Nephron (organoid): ENCODE data around the gene TRIM8.

ENCODE experiments used
- H3K27ac Mint-ChIP-seq, 3 experiments: 2 replicates each; pipeline ENCODE4 v1.8.0; 2020; ENCODE audit warnings: mixed read lengths in 3 of 3, mild to moderate bottlenecking in 2 of 3, moderate library complexity in 1 of 3
- H3K27me3 Mint-ChIP-seq: 2 replicates; pipeline ENCODE4 v1.8.0; 2021; ENCODE audit warnings: low read depth, mild to moderate bottlenecking, moderate library complexity, mixed read lengths
- H3K36me3 Mint-ChIP-seq: 2 replicates; pipeline ENCODE4 v1.8.0; 2020; ENCODE audit warnings: low read depth, mixed read lengths
- H3K4me1 Mint-ChIP-seq: 2 replicates; pipeline ENCODE4 v1.8.0; 2020; ENCODE audit warnings: mixed read lengths
- H3K4me3 Mint-ChIP-seq, 3 experiments: 2 replicates each; pipeline ENCODE4 v1.8.0; 2020; ENCODE audit warnings: mild to moderate bottlenecking in 3 of 3, mixed read lengths in 3 of 3, moderate library complexity in 2 of 3
- H3K9me3 Mint-ChIP-seq: 2 replicates; pipeline ENCODE4 v1.8.0; 2020; ENCODE audit warnings: mixed read lengths
- TF ChIP-seq, protein P1 (sequence below), 3 experiments: fragments of 200-600 bp; sonication (generic); IDR thresholded peaks; one replicate each; pipeline ENCODE4 v1.5.0; 2021; ENCODE audit warnings: antibody characterized with exemption in 3 of 3; ENCODE audit not compliant: unreplicated experiment in 3 of 3

Gene TRIM8

DNA sequence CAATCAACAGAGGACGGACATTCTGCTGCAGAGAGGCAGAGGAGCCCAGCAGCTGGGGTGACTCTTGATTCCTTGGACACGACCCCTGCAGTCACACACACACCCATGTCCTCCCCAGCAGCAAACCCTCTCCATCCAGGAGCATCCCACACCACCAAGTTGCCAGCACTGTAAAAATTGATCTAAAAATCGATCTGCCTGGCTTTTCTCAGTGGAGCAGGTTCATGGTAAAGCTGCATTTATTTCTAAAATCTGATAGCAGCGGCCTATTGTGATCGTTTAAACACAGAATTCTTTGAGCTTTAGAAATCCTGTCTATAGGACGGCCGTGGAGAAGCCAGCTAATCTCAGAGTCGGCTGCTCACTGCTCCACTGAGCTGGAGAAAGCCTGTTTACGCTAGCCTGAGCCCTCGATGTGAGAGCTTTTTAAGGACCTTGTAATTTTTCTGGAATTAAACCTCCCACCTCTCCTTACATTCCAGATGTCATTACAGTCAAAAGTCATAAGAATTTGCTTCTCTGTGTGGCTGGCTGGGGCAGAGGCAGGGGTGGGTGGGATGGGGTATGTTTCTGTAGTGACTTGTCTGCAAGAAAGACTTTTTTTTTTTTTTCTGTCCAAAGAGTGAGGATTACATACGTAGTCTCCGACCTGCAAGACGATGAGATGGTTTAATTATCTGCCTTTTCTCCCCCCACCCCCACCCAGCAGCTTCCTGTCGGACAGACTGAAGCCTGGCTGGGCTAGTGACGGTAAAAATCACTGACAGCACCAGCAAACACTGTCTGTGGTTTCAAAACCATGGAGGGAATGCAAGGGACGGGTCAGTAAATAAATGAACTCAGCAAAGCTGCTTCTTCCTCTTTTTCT, 31.6 kb downstream of the TRIM8 start:
- TF ChIP-seq, protein P1, sequence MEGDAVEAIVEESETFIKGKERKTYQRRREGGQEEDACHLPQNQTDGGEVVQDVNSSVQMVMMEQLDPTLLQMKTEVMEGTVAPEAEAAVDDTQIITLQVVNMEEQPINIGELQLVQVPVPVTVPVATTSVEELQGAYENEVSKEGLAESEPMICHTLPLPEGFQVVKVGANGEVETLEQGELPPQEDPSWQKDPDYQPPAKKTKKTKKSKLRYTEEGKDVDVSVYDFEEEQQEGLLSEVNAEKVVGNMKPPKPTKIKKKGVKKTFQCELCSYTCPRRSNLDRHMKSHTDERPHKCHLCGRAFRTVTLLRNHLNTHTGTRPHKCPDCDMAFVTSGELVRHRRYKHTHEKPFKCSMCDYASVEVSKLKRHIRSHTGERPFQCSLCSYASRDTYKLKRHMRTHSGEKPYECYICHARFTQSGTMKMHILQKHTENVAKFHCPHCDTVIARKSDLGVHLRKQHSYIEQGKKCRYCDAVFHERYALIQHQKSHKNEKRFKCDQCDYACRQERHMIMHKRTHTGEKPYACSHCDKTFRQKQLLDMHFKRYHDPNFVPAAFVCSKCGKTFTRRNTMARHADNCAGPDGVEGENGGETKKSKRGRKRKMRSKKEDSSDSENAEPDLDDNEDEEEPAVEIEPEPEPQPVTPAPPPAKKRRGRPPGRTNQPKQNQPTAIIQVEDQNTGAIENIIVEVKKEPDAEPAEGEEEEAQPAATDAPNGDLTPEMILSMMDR (IDR thresholded peaks at IDR 0.05; ENCODE audit: unreplicated experiment in 3 of 3), result no peak
- Mint-ChIP-seq H3K27me3 (no peaks in the 10 kb centered on the region), H3K36me3 (peaks cover 6% of the 10 kb centered on the region), H3K4me1 (peaks cover 84% of the 10 kb centered on the region), H3K27ac (peak overlapping the region; percentile 97 to 98 (median 98)), H3K9me3 (no peaks in the 10 kb centered on the region), H3K4me3 (peak overlapping the region; percentile 63 to 80 (median 76))

DNA sequence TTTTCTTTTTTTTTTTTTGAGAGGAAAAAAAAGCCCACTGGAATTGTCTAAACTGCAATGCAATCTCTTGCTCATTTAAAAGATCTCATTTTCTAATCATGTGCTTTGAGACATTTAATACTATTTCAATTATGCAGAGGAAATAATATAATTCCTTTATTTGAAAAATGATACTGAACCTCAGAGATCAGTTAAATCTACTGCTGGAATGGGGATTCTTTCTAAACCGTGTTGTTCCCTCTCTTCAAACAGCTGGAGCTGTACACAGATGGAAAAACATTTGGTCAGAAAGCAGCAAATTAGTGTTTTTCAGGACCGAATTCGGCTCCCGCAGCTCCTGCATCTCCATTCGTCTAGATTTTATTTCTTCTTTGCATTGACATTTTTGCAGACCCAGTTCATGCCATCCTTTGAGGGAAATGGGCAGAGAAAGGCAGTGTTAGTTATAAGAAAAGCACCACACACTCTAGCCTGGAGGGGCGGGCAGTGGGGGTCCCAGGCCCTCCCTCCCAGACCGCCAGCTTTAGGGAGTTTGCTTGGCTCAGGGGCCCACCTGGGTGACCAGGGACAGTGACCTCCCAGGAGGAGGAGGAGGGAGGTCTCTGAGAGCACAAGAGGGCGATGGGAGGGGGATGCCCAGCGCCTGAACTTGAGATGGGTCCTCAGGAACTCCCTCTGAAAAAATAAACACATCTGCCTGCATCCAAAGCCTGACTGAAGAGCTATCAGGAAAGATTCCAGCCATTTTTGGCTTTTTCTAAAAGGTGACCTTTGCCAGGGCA, 32.4 kb downstream of the TRIM8 start:
- Mint-ChIP-seq H3K27me3 (no peaks in the 10 kb centered on the region), H3K4me3 (peak overlapping the region; percentile 32 to 76 (median 37)), H3K4me1 (peaks cover 84% of the 10 kb centered on the region), H3K9me3 (no peaks in the 10 kb centered on the region), H3K36me3 (peaks cover 11% of the 10 kb centered on the region), H3K27ac (peak overlapping the region; percentile 97 to 98 (median 98))
- TF ChIP-seq, protein P1 (IDR thresholded peaks at IDR 0.05; ENCODE audit: unreplicated experiment in 3 of 3), result no peak

DNA sequence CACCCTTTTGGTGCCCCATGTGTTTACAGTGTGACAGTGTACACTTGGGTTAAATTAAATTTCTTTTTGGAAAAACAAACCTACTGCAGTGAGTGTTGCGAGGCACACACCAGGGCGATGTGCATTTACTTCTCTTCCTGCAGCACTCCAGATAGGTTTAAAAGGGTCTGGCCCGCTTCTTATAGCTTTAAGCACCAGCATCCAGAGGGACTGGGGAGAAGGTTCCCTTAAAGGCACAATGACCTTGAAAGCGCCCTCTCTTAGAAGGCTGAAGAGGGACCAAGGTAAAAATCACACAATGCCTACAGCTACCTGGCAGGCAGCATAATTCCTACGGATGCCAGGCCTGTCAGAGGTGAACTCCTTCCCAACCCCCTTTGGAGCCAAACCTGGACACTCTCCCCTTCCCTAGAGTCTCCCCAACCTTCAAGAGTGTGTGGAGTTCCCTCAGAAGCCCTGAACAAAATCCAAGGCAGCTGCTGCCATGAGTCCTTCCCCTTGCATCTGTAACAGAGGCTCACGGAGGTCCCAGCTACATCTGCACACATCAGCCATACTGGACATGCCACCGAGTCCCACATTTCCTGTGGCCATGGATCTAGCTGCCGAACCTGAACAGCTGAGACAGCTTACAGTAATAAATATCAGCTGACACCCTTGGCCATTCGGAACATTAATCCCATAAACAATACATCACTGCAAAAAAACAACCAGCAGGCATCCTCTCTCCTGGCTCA, 33.2 kb downstream of the TRIM8 start:
- Mint-ChIP-seq H3K36me3 (peaks cover 19% of the 10 kb centered on the region), H3K4me1 (peaks cover 90% of the 10 kb centered on the region), H3K27ac (peak overlapping the region; percentile 97 to 98 (median 98)), H3K4me3 (peak overlapping the region; percentile 30 to 76 (median 60)), H3K9me3 (no peaks in the 10 kb centered on the region), H3K27me3 (no peaks in the 10 kb centered on the region)
- TF ChIP-seq, protein P1 (IDR thresholded peaks at IDR 0.05; ENCODE audit: unreplicated experiment in 3 of 3), result no peak

DNA sequence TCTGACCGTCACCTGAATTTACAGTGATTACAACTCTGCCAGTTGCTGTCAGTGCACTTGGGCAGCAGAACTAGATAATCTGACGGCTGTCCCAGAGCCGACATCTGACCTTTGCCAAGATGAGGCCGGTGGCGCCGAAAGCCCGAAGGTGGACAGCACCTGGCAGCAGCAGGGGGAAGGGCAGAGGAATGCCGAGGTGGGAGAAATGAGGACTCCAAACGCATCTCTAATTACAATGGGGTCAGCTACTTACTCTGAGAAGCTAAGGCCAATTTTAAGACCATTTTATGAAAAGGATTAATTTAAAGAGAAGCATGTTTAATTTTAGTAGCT, 33.8 kb downstream of the TRIM8 start:
- Mint-ChIP-seq H3K36me3 (peaks cover 21% of the 10 kb centered on the region), H3K27me3 (no peaks in the 10 kb centered on the region), H3K4me3 (peak overlapping the region in 2 of 3 experiments; percentile 13 to 60), H3K4me1 (peaks cover 85% of the 10 kb centered on the region), H3K27ac (peak overlapping the region; percentile 97 to 98 (median 98)), H3K9me3 (no peaks in the 10 kb centered on the region)
- TF ChIP-seq, protein P1 (IDR thresholded peaks at IDR 0.05; ENCODE audit: unreplicated experiment in 3 of 3), result no peak

DNA sequence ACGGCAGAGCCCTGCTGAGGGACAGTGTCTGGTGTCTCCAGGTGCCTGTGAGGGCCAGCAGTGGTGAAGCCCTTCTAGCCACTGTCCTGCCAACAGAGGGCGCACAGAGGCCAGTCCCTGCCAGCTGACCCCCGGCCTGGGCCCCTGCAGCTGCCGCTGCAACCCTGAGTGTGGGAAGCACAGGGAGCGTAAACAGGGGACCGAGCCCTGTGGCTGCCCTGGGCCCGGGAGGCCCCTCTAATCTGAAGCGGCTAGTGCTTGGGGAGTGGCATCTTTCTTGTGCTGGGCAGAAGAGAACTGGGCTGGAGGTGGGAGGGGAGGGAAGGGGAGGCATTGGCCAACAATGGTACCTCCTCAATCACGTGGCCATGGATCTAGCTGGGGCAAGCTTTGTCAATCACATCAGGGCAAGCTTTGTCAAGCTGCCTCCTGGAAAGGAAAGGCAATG, 34.6 kb downstream of the TRIM8 start:
- Mint-ChIP-seq H3K4me3 (peak overlapping the region; percentile 40 to 60 (median 58)), H3K36me3 (peaks cover 30% of the 10 kb centered on the region), H3K9me3 (no peaks in the 10 kb centered on the region), H3K4me1 (peaks cover 76% of the 10 kb centered on the region), H3K27ac (peak overlapping the region; percentile 97 to 98 (median 98)), H3K27me3 (no peaks in the 10 kb centered on the region)
- TF ChIP-seq, protein P1 (IDR thresholded peaks at IDR 0.05; ENCODE audit: unreplicated experiment in 3 of 3), result peak; percentile 49 to 75 (median 68)
